Left lung (tissue), 10 donors: ENCODE measurements around the gene CIP2A. TPM values are rescaled to one million over a fixed set of nuclear protein-coding genes. Genes with fewer than 3 reads are reported as not detected.
A peak's percentile ranks its signal among the peaks of the same experiment; 100 is the strongest.

ENCODE experiments used
- ATAC-seq: fragments of 200-7000 bp; cut with Tn5 transposase; one replicate; pipeline ENCODE4 v1.9.1; 2020; ENCODE audit warnings: moderate library complexity
- DNase-seq, 4 donors: peaks; one replicate each; pipeline ENCODE4 v3.0.0-alpha.2; 2013 to 2020
- H3K27ac ChIP-seq, 2 donors: fragments of 200-600 bp; sonication (generic) in 1 of 2; one replicate each; pipeline versions ENCODE4 v1.5.0 to v1.8.0; 2020 to 2021
- H3K27me3 ChIP-seq, 2 donors: fragments of 200-600 bp; sonication (generic) in 1 of 2; one replicate each; pipeline versions ENCODE4 v1.5.0 to v1.8.0; 2020 to 2021
- H3K36me3 ChIP-seq, 2 donors: fragments of 200-600 bp; sonication (generic) in 1 of 2; one replicate each; pipeline versions ENCODE4 v1.5.0 to v1.8.0; 2020 to 2021
- H3K4me1 ChIP-seq, 2 donors: fragments of 200-600 bp; one replicate each; pipeline ENCODE4 v1.8.0; 2021
- H3K4me3 ChIP-seq, 2 donors: fragments of 200-600 bp; sonication (generic) in 1 of 2; one replicate each; pipeline versions ENCODE4 v1.5.0 to v1.8.0; 2020 to 2021; ENCODE audit warnings: mild to moderate bottlenecking in 1 of 2
- H3K9me3 ChIP-seq, 2 donors: fragments of 200-600 bp; sonication (generic) in 1 of 2; one replicate each; pipeline versions ENCODE4 v1.5.0 to v1.8.0; 2020 to 2021
- CTCF ChIP-seq, 2 donors: fragments of 200-600 bp; sonication (generic) in 1 of 2; IDR thresholded peaks; one replicate each; pipeline versions ENCODE4 v1.5.0 to v1.8.0; 2021; ENCODE audit warnings: antibody characterized with exemption in 2 of 2
- intact Hi-C, 2 donors: fragments of 100-400 bp; cut with DNase I; formaldehyde crosslinking; loops; one replicate each; pipeline versions ENCODE4 v1.11.2 to v1.14.2; 2022
- polyA plus RNA-seq, 6 donors: library from polyadenylated mRNA; unstranded; fragments of 120-200 nt; gene quantifications; one replicate each; pipeline ENCODE4 v1.2.1, GENCODE V29; 2013; ENCODE audit not compliant: insufficient read length in 6 of 6
- total RNA-seq, 2 donors: library from RNA; stranded (reverse); fragmentation: NEBNext Ultra II Directional; extraction: Animal tissue kit (Norgen Biotek cat#: 25700); gene quantifications; one replicate each; pipeline ENCODE4 v1.2.1, GENCODE V29; 2021
- donor health status: DM: no; HTN: yes; CAD: no.
- donor health status: DM: no; HTN: no; CAD: no.

CIP2A gene
- total and polyA plus RNA-seq, 8 donors, result 3.8 to 26.1 (median 17.6) TPM

DNA sequence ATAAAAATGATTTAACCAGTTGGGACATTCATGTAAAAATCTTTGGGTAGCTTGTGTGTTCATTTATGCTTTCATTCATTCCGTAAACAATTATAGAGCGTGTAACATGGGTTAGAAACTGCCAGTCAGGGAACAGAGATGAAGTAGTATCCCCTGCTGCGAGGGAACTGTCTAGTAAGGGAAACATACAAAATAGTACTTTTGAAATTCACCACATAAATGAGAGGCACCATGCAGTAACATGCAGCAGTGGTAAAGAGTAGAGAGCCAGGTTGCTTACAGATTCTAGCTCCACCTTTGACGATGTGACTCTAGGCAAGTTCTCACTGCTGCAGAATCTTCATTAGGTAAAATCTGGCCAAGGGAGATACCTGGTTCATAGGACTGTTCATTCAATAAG is 1.2 kb upstream of the CIP2A start:
- DNase-seq (no peak), ATAC-seq (no peak)
- Histone ChIP-seq H3K36me3 (no peaks in the 10 kb centered on the region), H3K4me1 (peaks cover 3 to 20% of the 10 kb centered on the region in 2 donors), H3K9me3 (no peaks in the 10 kb centered on the region), H3K27ac (peak overlapping the region in 1 of 2 donors; percentile 94), H3K27me3 (no peaks in the 10 kb centered on the region), H3K4me3 (peak overlapping the region; percentile 63 to 80)
- TF ChIP-seq CTCF (IDR thresholded peaks at IDR 0.05), result no peak
- intact Hi-C loops, result no loop called here

DNA sequence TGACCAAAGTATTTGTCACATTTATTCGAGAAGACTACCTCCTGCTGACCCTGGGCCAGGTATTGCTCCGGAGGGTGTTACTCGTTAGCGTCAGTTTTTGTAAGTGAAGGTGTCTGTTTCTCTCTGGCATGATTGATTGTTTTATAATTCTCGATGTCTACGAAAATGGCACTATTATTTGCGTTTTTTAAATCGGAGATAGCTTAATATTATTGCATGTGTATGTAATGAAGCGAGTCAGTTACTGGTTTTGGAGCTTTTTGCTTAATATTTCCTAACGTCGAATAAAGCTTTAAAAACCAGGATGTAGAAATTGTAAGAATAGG is 723 bp upstream of the CIP2A start:
- Histone ChIP-seq H3K9me3 (no peaks in the 10 kb centered on the region), H3K27me3 (no peaks in the 10 kb centered on the region), H3K4me1 (peaks cover 3 to 20% of the 10 kb centered on the region in 2 donors), H3K36me3 (no peaks in the 10 kb centered on the region), H3K27ac (peak overlapping the region; percentile 94), H3K4me3 (peak overlapping the region; percentile 63 to 80)
- no peak for DNase-seq
- intact Hi-C loops, result no loop called here
- TF ChIP-seq CTCF (IDR thresholded peaks at IDR 0.05), result no peak
- no peak for ATAC-seq

- no peaks in the 10 kb centered on the region for H3K36me3 ChIP-seq
- peak overlapping the region; percentile 63 to 80 for H3K4me3 ChIP-seq
- no peak for ATAC-seq
- H3K27ac ChIP-seq, result peak overlapping the region; percentile 94
- intact Hi-C loops, result no loop called here
- peak in 1 of 4 donors; percentile 8 for DNase-seq
- H3K4me1 ChIP-seq, result peaks cover 3 to 20% of the 10 kb centered on the region in 2 donors
- no peak for TF ChIP-seq CTCF (IDR thresholded peaks at IDR 0.05)
- no peaks in the 10 kb centered on the region for H3K27me3 ChIP-seq
- no peaks in the 10 kb centered on the region for H3K9me3 ChIP-seq
These were observed 637 bp downstream of the CIP2A start for GRCh38 chr3:108588601-108589000.

DNA sequence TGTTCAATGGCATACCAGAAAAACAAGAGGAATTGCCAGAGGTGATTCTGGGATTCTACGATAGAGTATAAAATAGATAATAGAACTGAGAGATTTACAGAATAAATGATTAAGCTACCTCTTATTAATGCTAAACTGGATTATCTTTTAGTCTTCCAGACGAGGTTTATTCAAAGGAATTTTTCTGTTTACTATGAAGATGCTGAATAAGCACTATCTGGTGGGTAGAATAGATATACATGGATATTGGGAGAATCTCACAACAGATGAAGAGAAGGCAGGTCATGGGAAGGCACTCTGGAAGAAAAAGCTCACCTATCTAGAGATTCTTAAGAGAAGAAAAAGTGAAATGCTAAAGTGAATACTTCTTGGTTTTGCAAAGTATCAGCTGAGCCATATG is 11.2 kb downstream of the CIP2A start:
- intact Hi-C loops, result no loop called here
- TF ChIP-seq CTCF (IDR thresholded peaks at IDR 0.05), result no peak

DNA sequence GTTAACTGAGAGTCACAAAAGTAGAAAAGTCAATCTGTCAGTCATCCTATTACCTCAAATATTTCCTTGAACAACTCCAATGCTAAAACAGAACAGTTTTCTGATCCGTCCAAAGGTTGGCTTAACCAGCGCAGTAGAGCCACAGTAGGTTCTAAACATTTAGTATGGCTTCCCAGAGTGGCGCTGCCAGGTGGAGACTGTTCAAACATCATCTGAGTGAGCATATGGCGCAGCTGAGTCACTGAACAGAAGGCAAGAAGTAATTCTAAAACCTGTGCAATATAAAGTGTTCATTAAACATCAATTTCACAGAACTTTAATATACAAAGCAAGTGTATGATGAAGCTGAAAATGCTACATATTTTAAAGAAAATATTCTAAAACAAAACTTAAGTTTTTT is 19.9 kb downstream of the CIP2A start:
- Histone ChIP-seq H3K36me3 (peaks cover 0 to 12% of the 10 kb centered on the region in 2 donors), H3K9me3 (no peaks in the 10 kb centered on the region), H3K4me1 (no peaks in the 10 kb centered on the region), H3K4me3 (no peak overlapping the region), H3K27me3 (no peaks in the 10 kb centered on the region), H3K27ac (no peak overlapping the region)
- ATAC-seq, result no peak
- no peak for DNase-seq
- intact Hi-C loops, result no loop called here
- TF ChIP-seq CTCF (IDR thresholded peaks at IDR 0.05), result no peak

More for the DNA sequence above, 11.2 kb downstream of the CIP2A start:
- DNase-seq (no peak), ATAC-seq (no peak)
- no peaks in the 10 kb centered on the region for H3K27me3 ChIP-seq
- H3K4me1 ChIP-seq, result no peaks in the 10 kb centered on the region
- no peaks in the 10 kb centered on the region for H3K9me3 ChIP-seq
- H3K4me3 ChIP-seq, result no peak overlapping the region
- peaks cover 0 to 27% of the 10 kb centered on the region in 2 donors for H3K36me3 ChIP-seq
- H3K27ac ChIP-seq, result no peak overlapping the region
